Liver (tissue), 3 donors: ENCODE results near the gene GTF3C5.
"Not testable (repeated sequence)": the region's sequence is repeated elsewhere in the genome, so short reads cannot be mapped to it uniquely, and the experiment has no call there.

Source experiments
- ATF3 ChIP-seq: IDR thresholded peaks from 2 replicates; pipeline ENCODE4 v1.6.1; 2016; ENCODE audit warnings: antibody characterized with exemption
- CTCF ChIP-seq: fragments of 150-350 bp; IDR thresholded peaks from 2 replicates; pipeline ENCODE4 v1.5.1; 2017; ENCODE audit warnings: improper control_type of control experiment, low read depth, low read length; ENCODE audit not compliant: missing input control
- JUND ChIP-seq, 2 donors: IDR thresholded peaks; 2 replicates each; pipeline ENCODE4 v1.6.1; 2016; ENCODE audit warnings: antibody characterized with exemption in 2 of 2
- SP1 ChIP-seq: IDR thresholded peaks from 2 replicates; pipeline ENCODE4 v1.6.1; 2018; ENCODE audit warnings: antibody characterized with exemption, mild to moderate bottlenecking
- TAF1 ChIP-seq: conservative IDR thresholded peaks from 2 replicates; pipeline ENCODE4 v1.6.1; 2016; ENCODE audit warnings: antibody characterized with exemption, mild to moderate bottlenecking
- YY1 ChIP-seq: IDR thresholded peaks from 2 replicates; pipeline ENCODE4 v1.6.1; 2016; ENCODE audit warnings: antibody characterized with exemption, mild to moderate bottlenecking
- TF ChIP-seq, protein P1 (sequence below): IDR thresholded peaks from 2 replicates; pipeline ENCODE4 v1.6.1; 2016; ENCODE audit warnings: antibody characterized with exemption, mild to moderate bottlenecking
- donor health status: healthy.
- donor health status: healthy.

DNA sequence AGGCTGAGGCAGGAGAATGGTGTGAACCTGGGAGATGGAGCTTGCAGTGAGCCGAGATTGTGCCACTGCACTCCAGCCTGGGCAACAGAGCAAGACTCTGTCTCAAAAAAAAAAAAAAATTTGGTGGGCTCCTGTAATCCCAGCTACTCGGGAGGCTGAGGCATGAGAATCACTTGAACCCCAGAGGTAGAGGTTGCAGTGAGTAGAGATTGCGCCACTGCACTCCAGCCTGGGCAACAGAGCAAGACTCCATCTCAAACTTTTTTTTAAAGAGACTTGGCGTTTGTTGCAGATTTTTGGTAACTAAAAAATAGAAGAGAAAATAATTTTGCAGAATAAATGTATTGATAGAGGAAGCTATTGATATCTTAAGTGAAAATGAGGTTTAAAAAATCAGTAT lies 32.6 kb upstream of the GTF3C5 start:
- TF ChIP-seq, protein P1, sequence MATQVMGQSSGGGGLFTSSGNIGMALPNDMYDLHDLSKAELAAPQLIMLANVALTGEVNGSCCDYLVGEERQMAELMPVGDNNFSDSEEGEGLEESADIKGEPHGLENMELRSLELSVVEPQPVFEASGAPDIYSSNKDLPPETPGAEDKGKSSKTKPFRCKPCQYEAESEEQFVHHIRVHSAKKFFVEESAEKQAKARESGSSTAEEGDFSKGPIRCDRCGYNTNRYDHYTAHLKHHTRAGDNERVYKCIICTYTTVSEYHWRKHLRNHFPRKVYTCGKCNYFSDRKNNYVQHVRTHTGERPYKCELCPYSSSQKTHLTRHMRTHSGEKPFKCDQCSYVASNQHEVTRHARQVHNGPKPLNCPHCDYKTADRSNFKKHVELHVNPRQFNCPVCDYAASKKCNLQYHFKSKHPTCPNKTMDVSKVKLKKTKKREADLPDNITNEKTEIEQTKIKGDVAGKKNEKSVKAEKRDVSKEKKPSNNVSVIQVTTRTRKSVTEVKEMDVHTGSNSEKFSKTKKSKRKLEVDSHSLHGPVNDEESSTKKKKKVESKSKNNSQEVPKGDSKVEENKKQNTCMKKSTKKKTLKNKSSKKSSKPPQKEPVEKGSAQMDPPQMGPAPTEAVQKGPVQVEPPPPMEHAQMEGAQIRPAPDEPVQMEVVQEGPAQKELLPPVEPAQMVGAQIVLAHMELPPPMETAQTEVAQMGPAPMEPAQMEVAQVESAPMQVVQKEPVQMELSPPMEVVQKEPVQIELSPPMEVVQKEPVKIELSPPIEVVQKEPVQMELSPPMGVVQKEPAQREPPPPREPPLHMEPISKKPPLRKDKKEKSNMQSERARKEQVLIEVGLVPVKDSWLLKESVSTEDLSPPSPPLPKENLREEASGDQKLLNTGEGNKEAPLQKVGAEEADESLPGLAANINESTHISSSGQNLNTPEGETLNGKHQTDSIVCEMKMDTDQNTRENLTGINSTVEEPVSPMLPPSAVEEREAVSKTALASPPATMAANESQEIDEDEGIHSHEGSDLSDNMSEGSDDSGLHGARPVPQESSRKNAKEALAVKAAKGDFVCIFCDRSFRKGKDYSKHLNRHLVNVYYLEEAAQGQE: not testable (repeated sequence)
- TF ChIP-seq ATF3; CTCF; TAF1; YY1; SP1; JUND (IDR thresholded peaks at IDR 0.05): not testable (repeated sequence)
